ENCODE results near the gene CNTNAP1.

CNTNAP1 gene

DNA sequence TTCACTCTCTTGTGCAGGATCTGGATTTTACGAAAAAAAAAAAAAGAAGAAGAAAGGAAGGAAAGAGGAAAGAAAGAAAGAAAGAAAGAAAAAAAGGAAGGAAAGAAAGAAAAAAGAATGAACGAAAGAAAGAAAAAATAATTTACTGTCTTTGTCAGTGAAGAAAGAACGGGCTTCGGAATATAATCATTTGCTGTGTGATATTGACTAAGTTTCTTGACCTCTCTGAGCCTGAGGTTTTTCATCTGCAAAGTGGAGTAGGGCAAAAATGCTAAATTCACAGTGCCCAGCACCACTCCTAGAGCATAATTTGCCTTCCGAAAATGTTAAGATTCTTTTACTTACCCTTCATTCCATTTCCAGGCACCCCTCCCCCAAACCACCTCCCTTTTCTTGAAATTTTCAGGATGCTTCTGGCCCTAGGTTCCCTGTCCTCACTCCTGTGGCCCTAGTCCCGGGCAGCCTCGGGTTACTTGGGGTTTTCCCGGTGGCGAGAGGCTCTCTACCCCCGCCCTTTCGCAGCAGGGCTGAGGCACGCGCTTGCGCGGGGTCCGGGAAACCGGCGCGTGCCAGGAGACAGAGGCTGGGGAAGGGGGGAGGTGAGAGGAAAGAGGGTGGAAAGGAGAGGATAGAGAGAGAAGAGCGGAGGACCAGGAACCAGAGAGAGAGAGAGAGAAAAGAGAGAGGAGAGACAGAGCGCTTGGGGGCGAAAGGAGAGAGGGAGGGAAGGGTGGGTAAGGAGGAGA, at the start of gene CNTNAP1:
Gene CNTNAP1, plus strand, starts transcription at position 556 of the 746 bp plus-strand sequence. CDS start 299 bp downstream, outside the sequence.
- H3K4me3 ChIP-seq (ENCODE audit: low read depth, low read length) = peak within 1 kb of the TSS; percentile 83
- TF ChIP-seq, protein P1, sequence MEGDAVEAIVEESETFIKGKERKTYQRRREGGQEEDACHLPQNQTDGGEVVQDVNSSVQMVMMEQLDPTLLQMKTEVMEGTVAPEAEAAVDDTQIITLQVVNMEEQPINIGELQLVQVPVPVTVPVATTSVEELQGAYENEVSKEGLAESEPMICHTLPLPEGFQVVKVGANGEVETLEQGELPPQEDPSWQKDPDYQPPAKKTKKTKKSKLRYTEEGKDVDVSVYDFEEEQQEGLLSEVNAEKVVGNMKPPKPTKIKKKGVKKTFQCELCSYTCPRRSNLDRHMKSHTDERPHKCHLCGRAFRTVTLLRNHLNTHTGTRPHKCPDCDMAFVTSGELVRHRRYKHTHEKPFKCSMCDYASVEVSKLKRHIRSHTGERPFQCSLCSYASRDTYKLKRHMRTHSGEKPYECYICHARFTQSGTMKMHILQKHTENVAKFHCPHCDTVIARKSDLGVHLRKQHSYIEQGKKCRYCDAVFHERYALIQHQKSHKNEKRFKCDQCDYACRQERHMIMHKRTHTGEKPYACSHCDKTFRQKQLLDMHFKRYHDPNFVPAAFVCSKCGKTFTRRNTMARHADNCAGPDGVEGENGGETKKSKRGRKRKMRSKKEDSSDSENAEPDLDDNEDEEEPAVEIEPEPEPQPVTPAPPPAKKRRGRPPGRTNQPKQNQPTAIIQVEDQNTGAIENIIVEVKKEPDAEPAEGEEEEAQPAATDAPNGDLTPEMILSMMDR (IDR thresholded peaks at IDR 0.05; ENCODE audit: insufficient read depth, low read depth, low read length, missing control alignments) = no peak
- peak; percentile 75 for DNase-seq (ENCODE audit: low read depth)

GRCh38 chr17:42632949-42633444, 49.3 kb upstream of the CNTNAP1 start:
- TF ChIP-seq, protein P1 (IDR thresholded peaks at IDR 0.05; ENCODE audit: insufficient read depth, low read depth, low read length, missing control alignments) = no peak
- H3K4me3 ChIP-seq (ENCODE audit: low read depth, low read length) = no peak overlapping the region
- no peak for DNase-seq (ENCODE audit: low read depth)

- TF ChIP-seq, protein P1 (IDR thresholded peaks at IDR 0.05; ENCODE audit: insufficient read depth, low read depth, low read length, missing control alignments) = no peak
- H3K4me3 ChIP-seq (ENCODE audit: low read depth, low read length) = no peak overlapping the region
- no peak for DNase-seq (ENCODE audit: low read depth)
These were observed 42.7 kb upstream of the CNTNAP1 start for GRCh38 chr17:42639525-42640113.

GRCh38 chr17:42640121-42640520, 42.2 kb upstream of the CNTNAP1 start:
- DNase-seq (ENCODE audit: low read depth) = no peak
- TF ChIP-seq, protein P1 (IDR thresholded peaks at IDR 0.05; ENCODE audit: insufficient read depth, low read depth, low read length, missing control alignments) = no peak

GRCh38 chr17:42642336-42642735, 40.0 kb upstream of the CNTNAP1 start:
- TF ChIP-seq, protein P1 (IDR thresholded peaks at IDR 0.05; ENCODE audit: insufficient read depth, low read depth, low read length, missing control alignments) = no peak
- no peak overlapping the region for H3K4me3 ChIP-seq (ENCODE audit: low read depth, low read length)

More at GRCh38 chr17:42640121-42640520, 42.2 kb upstream of the CNTNAP1 start:
- no peak overlapping the region for H3K4me3 ChIP-seq (ENCODE audit: low read depth, low read length)

DNA sequence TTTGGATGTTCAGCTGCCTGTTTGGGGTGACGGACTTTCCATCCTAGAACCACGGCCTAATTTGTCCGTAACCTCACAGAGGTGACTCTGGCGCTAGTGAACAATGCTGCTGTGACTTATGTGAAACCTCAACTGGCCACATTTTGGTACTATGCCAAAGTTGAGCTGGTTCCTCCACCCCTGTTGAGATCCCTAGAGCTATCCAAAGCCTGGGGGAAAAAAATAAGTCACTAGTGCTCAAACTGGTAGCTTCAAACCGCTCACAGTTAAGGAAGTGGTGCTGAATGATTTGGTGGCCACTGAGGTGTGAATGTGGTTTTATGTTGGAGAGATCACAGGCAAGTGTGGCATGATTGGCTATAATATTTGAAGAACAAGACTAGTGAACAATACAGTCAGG, 34.6 kb upstream of the CNTNAP1 start:
- DNase-seq (ENCODE audit: low read depth) = peak; percentile 59
- no peak overlapping the region for H3K4me3 ChIP-seq (ENCODE audit: low read depth, low read length)
- TF ChIP-seq, protein P1 (IDR thresholded peaks at IDR 0.05; ENCODE audit: insufficient read depth, low read depth, low read length, missing control alignments) = no peak

More at GRCh38 chr17:42642336-42642735, 40.0 kb upstream of the CNTNAP1 start:
- DNase-seq (ENCODE audit: low read depth) = no peak

All from GM12865 (cell line).